Measurements from ENCODE around the gene C5orf22.
"Not testable (repeated sequence)": the region's sequence is repeated elsewhere in the genome, so short reads cannot be mapped to it uniquely, and the experiment has no call there.

The C5orf22 gene

GRCh38 chr5:31556461-31556860 is 24.4 kb downstream of the C5orf22 start:
- no peak for DNase-seq

- no peak for DNase-seq
Measured at GRCh38 chr5:31559942-31560341, 27.8 kb downstream of the C5orf22 start.

- no peak for DNase-seq
Measured at GRCh38 chr5:31561946-31562345, 29.8 kb downstream of the C5orf22 start.

GRCh38 chr5:31563216-31563615 is 31.1 kb downstream of the C5orf22 start:
- DNase-seq = no peak

- DNase-seq = not testable (repeated sequence)
Measured at GRCh38 chr5:31566362-31566761, 34.3 kb downstream of the C5orf22 start.

DNA sequence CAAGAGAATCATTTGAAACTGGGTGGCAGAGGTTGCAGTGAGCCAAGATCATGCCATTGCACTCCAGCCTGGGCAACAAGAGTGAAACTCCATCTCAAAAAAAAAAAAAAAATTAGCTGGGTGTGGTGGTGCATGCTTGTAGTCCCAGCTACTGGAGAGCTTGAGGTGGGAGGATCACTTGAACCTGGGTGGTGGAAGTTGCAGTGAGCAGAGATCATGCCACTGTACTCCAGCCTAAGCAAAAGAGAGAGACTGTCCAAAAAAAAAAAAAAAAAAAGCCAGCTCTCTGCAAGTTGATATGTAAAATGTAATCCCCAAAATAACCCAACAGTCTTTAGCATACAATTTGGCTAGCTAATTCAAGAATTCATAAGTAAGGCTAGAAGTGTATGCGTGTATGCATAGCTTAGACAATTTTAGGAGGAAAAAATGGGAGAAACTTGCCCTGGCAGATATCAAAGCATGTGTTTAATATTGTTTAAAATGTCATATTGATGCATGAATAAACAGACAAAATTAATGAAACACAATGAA is 36.3 kb downstream of the C5orf22 start:
- DNase-seq = no peak

DNA sequence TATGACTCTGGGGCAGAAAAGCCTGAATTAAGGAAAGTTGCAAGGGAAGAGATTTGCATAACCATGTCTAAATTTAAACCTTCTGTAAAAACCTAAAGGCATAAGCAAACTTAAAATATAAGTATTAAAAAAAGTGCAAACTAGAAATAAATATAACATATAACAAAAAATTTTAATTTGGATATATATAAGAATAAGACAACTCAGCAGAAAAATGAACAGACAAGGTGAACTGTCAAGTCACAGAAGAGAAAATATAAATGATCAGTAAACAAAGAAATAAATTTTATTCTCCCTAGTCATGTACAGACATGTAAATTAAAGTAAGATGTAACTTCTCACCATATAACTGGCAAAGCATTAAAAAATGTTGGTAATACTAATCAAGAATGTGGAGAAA is 37.0 kb downstream of the C5orf22 start:
- DNase-seq = no peak

- no peak for DNase-seq
Measured at GRCh38 chr5:31573494-31574142, 41.5 kb downstream of the C5orf22 start.

DNA sequence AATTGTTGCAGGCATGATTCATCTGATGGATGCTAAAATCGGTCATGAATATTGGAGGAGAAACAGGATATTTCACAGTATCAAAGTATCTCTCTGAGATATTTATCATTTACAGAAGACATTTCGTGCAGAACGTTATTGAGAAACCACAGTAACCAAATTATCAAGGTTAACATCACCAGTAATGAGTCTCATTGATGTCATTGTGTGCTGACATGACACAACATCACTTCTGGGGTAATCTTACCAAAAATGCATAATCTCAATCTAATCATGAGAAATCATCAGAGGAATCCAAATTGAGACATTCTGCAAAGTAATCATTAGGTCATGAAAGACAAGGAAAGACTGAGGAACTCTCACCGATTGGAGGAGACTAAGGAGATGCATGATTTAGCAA is 42.7 kb downstream of the C5orf22 start:
- no peak for DNase-seq

DNA sequence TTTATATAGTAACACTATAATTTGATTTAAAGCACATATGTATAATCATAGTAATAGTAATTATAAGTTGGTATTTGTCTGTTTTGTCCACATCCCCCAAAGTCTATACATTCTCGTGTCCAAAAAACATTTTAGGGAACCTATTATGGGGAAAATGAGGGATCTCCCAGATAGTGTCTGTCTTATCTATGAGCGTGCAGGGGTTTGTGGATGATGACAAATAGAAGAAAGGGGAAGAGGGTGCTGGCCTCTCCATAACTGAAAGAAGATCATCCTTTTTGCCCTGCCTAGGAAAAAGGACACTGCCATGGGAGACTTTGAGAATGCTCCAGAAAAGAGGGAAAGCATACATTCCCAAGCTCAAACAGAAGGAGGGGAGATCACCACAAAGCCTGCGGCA is 45.3 kb downstream of the C5orf22 start:
- no peak for DNase-seq

- no peak for DNase-seq
Measured at GRCh38 chr5:31579558-31579957, 47.5 kb downstream of the C5orf22 start.

- DNase-seq = peak; percentile 3
Measured at GRCh38 chr5:31581498-31582099, 49.5 kb downstream of the C5orf22 start.

GRCh38 chr5:31583129-31583528 is 51.0 kb downstream of the C5orf22 start:
- DNase-seq = no peak

- DNase-seq = no peak
Measured at GRCh38 chr5:31585166-31585894, 53.2 kb downstream of the C5orf22 start.

- DNase-seq = no peak
Measured at GRCh38 chr5:31585895-31586270, 53.8 kb downstream of the C5orf22 start.

DNA sequence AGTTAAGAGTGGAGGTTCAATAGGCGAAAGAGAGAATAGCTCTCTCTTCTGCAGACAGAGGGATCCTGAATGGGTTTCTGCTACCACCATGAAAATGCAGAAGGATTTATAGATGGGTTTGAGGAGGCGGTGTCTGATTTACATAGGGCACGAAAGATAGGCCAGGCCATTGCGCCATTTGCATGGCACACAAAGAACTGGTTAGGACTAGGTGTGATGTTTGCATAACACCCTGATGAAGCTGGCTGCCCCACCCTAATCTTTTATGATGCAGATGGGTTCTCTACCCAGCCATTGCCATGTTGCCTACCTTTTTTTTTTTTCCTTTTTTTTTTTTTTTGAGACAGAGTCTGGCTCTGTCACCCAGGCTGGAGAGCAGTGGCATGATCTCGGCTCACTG is 55.4 kb downstream of the C5orf22 start:
- no peak for DNase-seq

GRCh38 chr5:31593665-31594064 is 61.6 kb downstream of the C5orf22 start:
- no peak for DNase-seq

DNA sequence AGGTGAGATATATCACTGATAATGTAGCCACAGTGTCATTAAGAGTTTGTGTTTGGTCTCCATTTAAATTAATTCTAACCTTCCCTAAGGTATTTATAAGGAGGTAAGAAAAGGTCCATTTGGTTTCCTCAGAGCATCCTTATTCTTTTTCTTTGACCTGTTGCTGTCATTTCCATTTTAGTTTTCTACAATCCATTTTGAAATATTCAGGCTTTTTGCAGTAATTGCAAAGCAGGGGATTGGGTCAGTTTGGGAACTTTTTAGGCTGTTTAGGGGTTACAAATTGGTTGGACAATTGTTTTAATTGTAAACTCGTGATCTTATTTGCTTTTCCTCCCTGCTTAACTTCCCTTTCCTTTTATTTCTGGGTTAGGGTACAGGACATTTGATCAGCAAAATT is 64.3 kb downstream of the C5orf22 start:
- DNase-seq = no peak

- no peak for DNase-seq
Measured at GRCh38 chr5:31598640-31599611, 66.8 kb downstream of the C5orf22 start.

- not testable (repeated sequence) for DNase-seq
Measured at GRCh38 chr5:31602305-31602704, 70.2 kb downstream of the C5orf22 start.

GRCh38 chr5:31604240-31604639 is 72.1 kb downstream of the C5orf22 start:
- DNase-seq = no peak

DNA sequence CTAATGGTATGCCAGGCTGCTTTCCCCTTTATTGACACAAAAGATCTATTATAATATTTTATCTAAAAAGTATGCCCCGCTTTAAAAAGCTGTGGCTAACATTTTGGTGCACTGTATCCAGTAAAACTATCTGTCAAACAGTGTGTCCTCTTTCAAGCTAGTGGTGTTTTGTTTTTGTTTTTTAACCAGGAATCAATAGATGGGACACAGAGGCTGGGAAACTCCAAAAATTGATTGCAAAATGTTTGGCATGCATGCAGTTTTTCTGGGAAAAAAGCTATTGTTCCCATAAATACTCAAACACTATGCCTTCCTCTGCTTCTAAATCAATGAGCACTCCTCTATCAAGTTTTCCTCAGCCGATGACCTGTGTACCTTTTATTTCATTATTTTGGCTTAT is 72.5 kb downstream of the C5orf22 start:
- no peak for DNase-seq

Measured in DMS79 treated with DMSO at 0.1 percent for 48 hours (cell line).